ENCODE measurements around the gene BCL11B. TPM values are rescaled to one million over a fixed set of nuclear protein-coding genes. Genes with fewer than 3 reads are reported as not detected.

The BCL11B gene
- total RNA-seq, 6 donors from 2014 or later, result 1.1 to 4.5 (median 2.2) TPM

DNA sequence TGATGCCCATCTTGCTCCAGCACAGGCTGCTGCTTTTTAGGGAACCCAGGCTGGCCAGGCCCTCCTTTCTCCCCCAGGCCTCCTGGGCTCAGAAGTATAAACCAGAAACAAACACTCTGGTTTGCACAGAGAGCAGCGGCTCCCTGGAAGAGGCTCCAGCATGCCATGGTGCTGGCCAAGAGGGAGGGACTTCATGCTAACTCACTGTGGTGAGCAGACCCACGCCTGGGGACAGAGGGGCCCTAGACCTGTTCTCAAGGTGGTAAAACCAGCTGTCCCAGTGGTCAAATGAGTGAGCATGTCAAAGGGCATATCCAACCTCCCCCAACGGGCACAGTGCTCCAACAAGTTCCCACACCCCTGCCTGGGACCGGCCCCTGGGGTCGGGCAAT, 15.5 kb downstream of the BCL11B start:
- Histone ChIP-seq H3K27me3 (no peaks in the 10 kb centered on the region), H3K36me3 (no peaks in the 10 kb centered on the region), H3K9me3 (no peaks in the 10 kb centered on the region), H3K4me1 (no peaks in the 10 kb centered on the region), H3K27ac (no peak overlapping the region), H3K4me3 (no peak overlapping the region)
- ATAC-seq (ENCODE audit: low FRiP score in 2 of 2) (no peak), DNase-seq (no peak)
- WGBS, 2 donors, result 81 to 97% methylated on average over 4 to 5 of the region's 5 CpGs
- TF ChIP-seq, protein P1, sequence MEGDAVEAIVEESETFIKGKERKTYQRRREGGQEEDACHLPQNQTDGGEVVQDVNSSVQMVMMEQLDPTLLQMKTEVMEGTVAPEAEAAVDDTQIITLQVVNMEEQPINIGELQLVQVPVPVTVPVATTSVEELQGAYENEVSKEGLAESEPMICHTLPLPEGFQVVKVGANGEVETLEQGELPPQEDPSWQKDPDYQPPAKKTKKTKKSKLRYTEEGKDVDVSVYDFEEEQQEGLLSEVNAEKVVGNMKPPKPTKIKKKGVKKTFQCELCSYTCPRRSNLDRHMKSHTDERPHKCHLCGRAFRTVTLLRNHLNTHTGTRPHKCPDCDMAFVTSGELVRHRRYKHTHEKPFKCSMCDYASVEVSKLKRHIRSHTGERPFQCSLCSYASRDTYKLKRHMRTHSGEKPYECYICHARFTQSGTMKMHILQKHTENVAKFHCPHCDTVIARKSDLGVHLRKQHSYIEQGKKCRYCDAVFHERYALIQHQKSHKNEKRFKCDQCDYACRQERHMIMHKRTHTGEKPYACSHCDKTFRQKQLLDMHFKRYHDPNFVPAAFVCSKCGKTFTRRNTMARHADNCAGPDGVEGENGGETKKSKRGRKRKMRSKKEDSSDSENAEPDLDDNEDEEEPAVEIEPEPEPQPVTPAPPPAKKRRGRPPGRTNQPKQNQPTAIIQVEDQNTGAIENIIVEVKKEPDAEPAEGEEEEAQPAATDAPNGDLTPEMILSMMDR (IDR thresholded peaks at IDR 0.05), result no peak
- TF ChIP-seq POLR2AphosphoS5 (IDR thresholded peaks at IDR 0.05) (no peak), POLR2A (IDR thresholded peaks at IDR 0.05) (no peak), EP300 (IDR thresholded peaks at IDR 0.05) (no peak)

GRCh38 chr14:99255621-99256482, 16.1 kb downstream of the BCL11B start:
- DNase-seq, result no peak
- no peak overlapping the region for H3K27ac ChIP-seq
- no peaks in the 10 kb centered on the region for H3K27me3 ChIP-seq
- no peaks in the 10 kb centered on the region for H3K9me3 ChIP-seq
- 81 to 83% methylated on average over 15 to 19 of the region's 19 CpGs for WGBS, 2 donors
- TF ChIP-seq, protein P1 (IDR thresholded peaks at IDR 0.05), result no peak
- TF ChIP-seq EP300 (IDR thresholded peaks at IDR 0.05) (no peak), POLR2A (IDR thresholded peaks at IDR 0.05) (no peak), POLR2AphosphoS5 (IDR thresholded peaks at IDR 0.05) (no peak)
- no peak overlapping the region for H3K4me3 ChIP-seq
- H3K4me1 ChIP-seq, result no peaks in the 10 kb centered on the region
- ATAC-seq (ENCODE audit: low FRiP score in 2 of 2), result no peak
- H3K36me3 ChIP-seq, result no peaks in the 10 kb centered on the region

- no peaks in the 10 kb centered on the region for H3K9me3 ChIP-seq
- 80 to 83% methylated on average over 15 to 16 of the region's 16 CpGs for WGBS, 2 donors
- H3K4me3 ChIP-seq, result no peak overlapping the region
- no peaks in the 10 kb centered on the region for H3K4me1 ChIP-seq
- no peak for ATAC-seq (ENCODE audit: low FRiP score in 2 of 2)
- no peak for TF ChIP-seq POLR2A (IDR thresholded peaks at IDR 0.05)
- TF ChIP-seq EP300 (IDR thresholded peaks at IDR 0.05), result no peak
- TF ChIP-seq, protein P1 (IDR thresholded peaks at IDR 0.05), result no peak
- TF ChIP-seq POLR2AphosphoS5 (IDR thresholded peaks at IDR 0.05), result no peak
- no peaks in the 10 kb centered on the region for H3K36me3 ChIP-seq
- no peaks in the 10 kb centered on the region for H3K27me3 ChIP-seq
- no peak overlapping the region for H3K27ac ChIP-seq
- DNase-seq, result peak in 1 of 2 donors; percentile 62
Measured at GRCh38 chr14:99254328-99255009, 17.5 kb downstream of the BCL11B start.

DNA sequence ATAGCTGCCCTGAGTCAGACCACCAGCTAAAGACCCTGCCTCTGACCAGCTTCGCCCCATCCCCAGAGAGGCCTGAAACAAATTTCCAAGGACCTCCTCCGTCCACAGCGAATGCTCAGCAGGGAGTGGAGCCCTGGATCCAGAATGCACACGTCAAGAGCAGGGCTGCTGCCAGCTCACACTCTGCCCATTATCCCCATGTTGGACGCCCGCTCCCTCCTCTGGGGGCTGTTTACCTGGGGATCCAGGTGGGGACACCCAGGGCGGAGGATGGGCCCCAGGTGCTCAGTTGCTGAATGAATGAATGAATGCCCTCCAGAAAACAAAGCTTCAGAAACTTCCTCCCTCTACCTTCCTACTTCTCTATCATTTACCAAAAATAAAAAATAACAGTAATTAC, 18.1 kb downstream of the BCL11B start:
- DNase-seq (no peak), ATAC-seq (ENCODE audit: low FRiP score in 2 of 2) (no peak)
- 87 to 100% methylated on average over 1 to 7 of the region's 7 CpGs for WGBS, 2 donors
- Histone ChIP-seq H3K27me3 (no peaks in the 10 kb centered on the region), H3K9me3 (no peaks in the 10 kb centered on the region), H3K27ac (no peak overlapping the region), H3K4me3 (no peak overlapping the region), H3K36me3 (no peaks in the 10 kb centered on the region), H3K4me1 (no peaks in the 10 kb centered on the region)
- TF ChIP-seq, protein P1 (IDR thresholded peaks at IDR 0.05), result no peak
- TF ChIP-seq EP300 (IDR thresholded peaks at IDR 0.05) (no peak), POLR2AphosphoS5 (IDR thresholded peaks at IDR 0.05) (no peak), POLR2A (IDR thresholded peaks at IDR 0.05) (no peak)

All from upper lobe of left lung (tissue), 6 donors.